ENCODE measurements around the gene ONECUT1.

DNA sequence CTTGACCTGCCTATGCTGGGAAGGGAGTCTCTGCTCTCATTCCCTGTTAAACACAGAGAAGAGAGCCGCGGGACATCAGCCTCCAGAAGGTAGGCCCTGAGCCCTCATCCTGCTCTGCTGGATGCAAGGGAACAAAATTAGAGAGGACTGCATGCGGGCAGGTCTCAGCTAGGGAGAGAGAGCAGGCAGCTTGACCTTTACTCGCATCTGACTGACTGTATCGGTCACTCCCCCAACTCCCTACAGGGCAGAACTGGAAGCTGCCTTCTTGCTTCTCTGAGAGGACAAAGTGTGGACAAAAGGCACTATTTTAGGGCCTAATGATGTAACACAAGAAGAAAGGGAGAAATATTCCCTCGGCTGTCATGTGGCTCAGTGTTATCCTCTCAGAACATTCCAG is 72.2 kb downstream of the ONECUT1 start:
- TF ChIP-seq, protein P1, sequence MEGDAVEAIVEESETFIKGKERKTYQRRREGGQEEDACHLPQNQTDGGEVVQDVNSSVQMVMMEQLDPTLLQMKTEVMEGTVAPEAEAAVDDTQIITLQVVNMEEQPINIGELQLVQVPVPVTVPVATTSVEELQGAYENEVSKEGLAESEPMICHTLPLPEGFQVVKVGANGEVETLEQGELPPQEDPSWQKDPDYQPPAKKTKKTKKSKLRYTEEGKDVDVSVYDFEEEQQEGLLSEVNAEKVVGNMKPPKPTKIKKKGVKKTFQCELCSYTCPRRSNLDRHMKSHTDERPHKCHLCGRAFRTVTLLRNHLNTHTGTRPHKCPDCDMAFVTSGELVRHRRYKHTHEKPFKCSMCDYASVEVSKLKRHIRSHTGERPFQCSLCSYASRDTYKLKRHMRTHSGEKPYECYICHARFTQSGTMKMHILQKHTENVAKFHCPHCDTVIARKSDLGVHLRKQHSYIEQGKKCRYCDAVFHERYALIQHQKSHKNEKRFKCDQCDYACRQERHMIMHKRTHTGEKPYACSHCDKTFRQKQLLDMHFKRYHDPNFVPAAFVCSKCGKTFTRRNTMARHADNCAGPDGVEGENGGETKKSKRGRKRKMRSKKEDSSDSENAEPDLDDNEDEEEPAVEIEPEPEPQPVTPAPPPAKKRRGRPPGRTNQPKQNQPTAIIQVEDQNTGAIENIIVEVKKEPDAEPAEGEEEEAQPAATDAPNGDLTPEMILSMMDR (IDR thresholded peaks at IDR 0.05; ENCODE audit: low read length): no peak
- no peak for TF ChIP-seq EZH2 (IDR thresholded peaks at IDR 0.05; ENCODE audit: borderline replicate concordance, low read length)

Data from OCI-LY1 (cell line).